Measurements from ENCODE around the gene FUBP3. TPM values are rescaled to one million over a fixed set of nuclear protein-coding genes. Genes with fewer than 3 reads are reported as not detected.

Gene FUBP3
- total RNA-seq, 1 donor from 2014 or later: 53.8 TPM

GRCh38 chr9:130630506-130631330 lies 51.3 kb downstream of the FUBP3 start:
- intact Hi-C loops (cut with DNase I): no loop called here
- ATAC-seq (no peak), DNase-seq (ENCODE audit: low spot score) (peak; percentile 39)

GRCh38 chr9:130631331-130632080 lies 52.1 kb downstream of the FUBP3 start:
- peak; percentile 28 for DNase-seq (ENCODE audit: low spot score)

GRCh38 chr9:130632081-130632710 lies 52.8 kb downstream of the FUBP3 start:
- ATAC-seq (no peak), DNase-seq (ENCODE audit: low spot score) (peak; percentile 49)
- intact Hi-C loops (cut with DNase I): no loop called here

More at GRCh38 chr9:130631331-130632080, 52.1 kb downstream of the FUBP3 start:
- no peak for ATAC-seq
- intact Hi-C loops (cut with DNase I): no loop called here

DNA sequence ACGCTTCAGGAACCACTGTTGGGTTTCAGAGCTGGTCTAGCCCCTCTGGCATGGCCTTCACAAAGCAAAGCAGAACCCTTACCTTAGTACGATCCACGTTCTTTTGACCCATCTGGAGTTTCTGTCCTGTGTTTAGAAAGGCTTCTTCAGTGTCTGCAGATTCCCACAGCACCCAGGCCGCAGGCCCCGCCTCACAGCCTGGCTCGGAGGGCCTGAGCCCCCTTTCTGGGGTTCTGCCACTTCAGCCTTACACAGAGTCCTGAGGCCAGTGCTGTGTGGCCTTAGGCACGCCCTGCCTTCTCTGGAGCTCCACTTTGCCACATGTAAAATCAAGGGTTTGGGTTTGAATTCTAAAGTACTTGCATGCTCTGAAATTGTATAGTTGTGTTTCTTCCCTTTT lies 53.5 kb downstream of the FUBP3 start:
- DNase-seq (ENCODE audit: low spot score): no peak
- no peak for ATAC-seq

GRCh38 chr9:130633336-130634190 lies 54.2 kb downstream of the FUBP3 start:
- peak; percentile 47 for DNase-seq (ENCODE audit: low spot score)
- no peak for ATAC-seq
- intact Hi-C loops (cut with DNase I): no loop called here

More for the DNA sequence above, 53.5 kb downstream of the FUBP3 start:
- intact Hi-C loops (cut with DNase I): no loop called here

- intact Hi-C loops (cut with DNase I): no loop called here
- ATAC-seq: no peak
- peak; percentile 34 for DNase-seq (ENCODE audit: low spot score)
Measured at GRCh38 chr9:130634191-130634768, 54.9 kb downstream of the FUBP3 start.

- intact Hi-C loops (cut with DNase I): no loop called here
- ATAC-seq: no peak
- peak; percentile 41 for DNase-seq (ENCODE audit: low spot score)
Measured at GRCh38 chr9:130634801-130635200, 55.4 kb downstream of the FUBP3 start.

- intact Hi-C loops (cut with DNase I): no loop called here
- no peak for DNase-seq (ENCODE audit: low spot score)
Measured at GRCh38 chr9:130635306-130635705, 55.9 kb downstream of the FUBP3 start.

GRCh38 chr9:130635721-130636647 lies 56.6 kb downstream of the FUBP3 start:
- ATAC-seq: no peak
- no peak for DNase-seq (ENCODE audit: low spot score)
- intact Hi-C loops (cut with DNase I): no loop called here

More at GRCh38 chr9:130635306-130635705, 55.9 kb downstream of the FUBP3 start:
- ATAC-seq: no peak

- intact Hi-C loops (cut with DNase I): no loop called here
- DNase-seq (ENCODE audit: low spot score) (no peak), ATAC-seq (no peak)
Measured at GRCh38 chr9:130636648-130637020, 57.3 kb downstream of the FUBP3 start.

- ATAC-seq (no peak), DNase-seq (ENCODE audit: low spot score) (no peak)
- intact Hi-C loops (cut with DNase I): no loop called here
Measured at GRCh38 chr9:130638284-130639123, 59.1 kb downstream of the FUBP3 start.

DNA sequence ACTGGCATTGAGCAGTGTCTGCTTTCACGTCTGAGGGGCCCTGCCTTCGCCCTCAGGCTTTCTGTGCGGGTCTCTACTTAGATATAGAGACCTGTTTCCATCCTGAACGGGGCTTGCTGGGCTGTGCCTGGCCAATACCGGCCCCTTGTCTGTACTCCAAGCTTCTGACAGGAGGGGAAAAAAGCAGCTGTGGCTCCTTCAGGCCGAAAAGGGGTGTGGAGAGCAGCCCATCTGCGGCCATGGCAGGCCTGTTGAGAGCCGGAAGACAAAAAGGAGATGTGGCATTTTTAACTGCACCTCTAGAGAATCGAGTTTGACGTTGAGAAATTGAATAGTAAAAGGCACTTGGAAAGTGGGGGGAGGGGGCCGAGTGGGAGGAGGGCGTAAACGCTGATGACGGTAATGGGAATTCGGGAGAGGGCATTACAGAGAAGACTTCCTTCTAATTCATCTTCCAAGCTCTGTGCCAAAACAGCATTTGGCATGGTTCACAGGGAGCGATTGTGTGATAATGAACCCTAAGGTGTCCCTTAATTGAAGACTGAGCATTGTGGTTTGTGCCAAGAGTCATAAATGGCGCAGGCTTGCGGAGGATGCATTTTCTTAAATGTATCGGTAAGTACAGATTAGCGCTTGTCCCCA lies 59.9 kb downstream of the FUBP3 start:
- ATAC-seq: no peak
- intact Hi-C loops (cut with DNase I): no loop called here
- DNase-seq (ENCODE audit: low spot score): no peak

DNA sequence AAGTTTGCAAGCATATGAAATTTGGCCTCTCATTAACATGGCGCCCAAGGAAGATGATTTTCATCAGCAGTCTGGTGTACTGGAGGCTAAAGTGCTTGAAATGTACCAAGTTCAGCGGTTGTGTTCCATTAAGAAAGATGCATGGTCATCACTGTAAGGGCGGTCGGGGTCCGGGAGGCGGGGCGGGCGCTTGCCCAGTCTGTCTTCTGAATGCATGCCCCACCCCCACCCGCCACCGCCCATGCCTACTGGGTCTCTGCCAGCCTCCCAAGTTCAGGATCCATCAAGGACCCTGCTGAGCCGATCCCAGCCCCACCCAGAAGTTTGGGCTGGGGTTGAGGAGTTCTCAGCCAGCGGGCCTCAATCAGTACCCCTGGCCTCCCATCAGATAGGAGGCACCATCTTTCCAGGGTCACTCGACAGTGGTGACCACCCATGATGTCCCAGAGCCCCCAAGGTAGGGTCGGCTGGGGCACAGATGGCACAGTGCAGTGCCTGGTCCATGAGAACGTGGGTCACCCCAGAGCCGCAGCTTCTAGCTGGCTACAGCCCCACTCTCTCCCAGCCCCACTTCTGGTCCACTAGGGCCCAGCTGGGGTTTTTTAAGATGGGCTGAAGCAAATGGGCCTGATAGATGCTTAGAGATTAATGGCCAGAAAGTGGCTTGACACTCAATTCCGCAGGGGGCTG lies 60.6 kb downstream of the FUBP3 start:
- DNase-seq (ENCODE audit: low spot score) (no peak), ATAC-seq (no peak)
- intact Hi-C loops (cut with DNase I): no loop called here

DNA sequence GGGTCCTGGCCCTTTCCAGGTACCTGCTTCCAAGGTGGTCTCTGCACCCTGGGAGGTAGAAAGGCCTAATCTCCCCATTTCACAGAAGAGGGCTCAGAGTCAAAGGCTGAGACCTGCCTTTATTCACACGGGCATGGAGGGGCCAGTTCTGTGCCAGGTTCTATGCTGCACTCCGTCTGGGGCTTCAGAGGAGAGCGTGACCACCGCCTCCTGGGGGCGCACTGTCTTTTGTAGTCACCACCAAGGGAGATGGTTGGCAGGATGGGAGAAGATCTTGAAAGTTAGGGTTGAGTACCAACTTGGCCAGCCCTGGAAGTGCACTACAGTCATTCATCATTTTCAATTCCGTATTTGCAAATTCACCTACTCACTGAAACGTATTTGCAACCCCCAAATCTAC lies 61.3 kb downstream of the FUBP3 start:
- no peak for DNase-seq (ENCODE audit: low spot score)
- no peak for ATAC-seq
- intact Hi-C loops (cut with DNase I): no loop called here

DNA sequence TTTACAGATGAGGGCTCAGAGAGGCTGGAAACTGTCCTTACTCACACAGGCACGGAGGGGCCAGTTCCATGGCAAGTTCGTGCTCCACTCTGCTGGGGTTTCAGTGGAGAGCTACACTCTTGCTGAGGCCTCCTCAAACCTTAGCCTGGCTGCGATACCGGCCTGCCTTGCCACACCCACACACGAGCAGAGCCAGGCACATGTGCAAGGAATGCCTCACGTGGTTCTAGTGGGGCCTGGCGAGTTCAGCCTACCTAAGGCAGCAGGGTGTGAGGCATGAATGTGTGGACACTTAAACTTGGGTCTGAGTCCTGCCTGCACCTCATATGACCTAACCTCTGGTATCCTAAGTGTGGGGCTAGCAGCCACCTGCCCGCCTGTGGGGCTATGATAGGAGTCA lies 63.5 kb downstream of the FUBP3 start:
- DNase-seq (ENCODE audit: low spot score) (no peak), ATAC-seq (no peak)
- intact Hi-C loops (cut with DNase I): no loop called here

DNA sequence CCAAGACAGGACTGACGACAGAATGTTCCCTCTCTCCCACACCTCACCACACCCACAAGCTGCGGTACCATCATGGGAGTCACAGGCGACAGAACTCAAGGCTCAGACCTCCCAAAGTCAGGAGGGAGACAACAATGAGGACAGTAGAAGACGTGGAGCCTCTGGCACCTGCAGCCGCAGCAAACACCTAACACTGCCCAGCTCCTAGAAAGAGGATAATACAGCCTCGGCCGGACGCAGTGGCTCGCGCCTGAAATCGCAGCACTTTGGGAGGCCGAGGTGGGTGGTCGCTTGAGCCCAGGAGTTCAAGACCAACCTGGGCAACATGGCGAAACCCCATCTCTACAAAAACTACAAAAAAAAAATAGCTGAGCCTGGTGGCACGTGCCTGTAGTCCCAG lies 71.8 kb downstream of the FUBP3 start:
- ATAC-seq: no peak
- intact Hi-C loops (cut with DNase I): no loop called here
- no peak for DNase-seq (ENCODE audit: low spot score)

Measured in sciatic nerve (tissue), 2 donors.